KMS-11 (cell line): Measurements from ENCODE around the gene RBFOX2.
A peak's percentile ranks its signal among the peaks of the same experiment; 100 is the strongest.

Experiments used
- H2AFZ ChIP-seq: fragments of 200-600 bp; sonication (generic); 2 replicates; pipeline ENCODE4 v1.6.1; 2016; ENCODE audit warnings: antibody characterized with exemption, mixed run types, low read depth
- H3K27ac ChIP-seq: fragments of 200-600 bp; sonication (generic); 2 replicates; pipeline ENCODE4 v1.6.1; 2016; ENCODE audit warnings: mild to moderate bottlenecking, mixed run types
- H3K27me3 ChIP-seq: fragments of 200-600 bp; sonication (generic); 2 replicates; pipeline ENCODE4 v1.6.1; 2017; ENCODE audit warnings: mild to moderate bottlenecking, low read depth, mixed run types, moderate library complexity; ENCODE audit not compliant: insufficient read depth
- H3K36me3 ChIP-seq: fragments of 200-600 bp; sonication (generic); 2 replicates; pipeline ENCODE4 v1.6.1; 2017; ENCODE audit warnings: mild to moderate bottlenecking, mixed run types; ENCODE audit not compliant: insufficient read depth
- H3K4me1 ChIP-seq: fragments of 200-600 bp; sonication (generic); 2 replicates; pipeline ENCODE4 v1.6.1; 2016; ENCODE audit warnings: mild to moderate bottlenecking, low read depth, mixed run types; ENCODE audit not compliant: poor library complexity, severe bottlenecking
- H3K4me2 ChIP-seq: fragments of 200-600 bp; sonication (generic); 2 replicates; pipeline ENCODE4 v1.7.0; 2016; ENCODE audit warnings: mild to moderate bottlenecking, mixed run types
- H3K4me3 ChIP-seq: fragments of 200-600 bp; sonication (generic); IDR thresholded peaks from 2 replicates; pipeline ENCODE4 v1.6.1; 2017; ENCODE audit warnings: low read depth, low read length, mixed read lengths; ENCODE audit not compliant: insufficient read depth
- H3K79me2 ChIP-seq: fragments of 200-600 bp; sonication (generic); 2 replicates; pipeline ENCODE4 v1.6.1; 2016; ENCODE audit warnings: low read depth, mixed run types; ENCODE audit not compliant: insufficient read depth
- H3K9ac ChIP-seq: fragments of 200-600 bp; sonication (generic); 2 replicates; pipeline ENCODE4 v1.6.1; 2016; ENCODE audit warnings: mild to moderate bottlenecking, mixed run types
- H4K20me1 ChIP-seq: fragments of 200-600 bp; sonication (generic); 2 replicates; pipeline ENCODE4 v1.6.1; 2016; ENCODE audit warnings: mild to moderate bottlenecking, mixed run types; ENCODE audit not compliant: insufficient read depth
- CTCF ChIP-seq: fragments of 200-600 bp; sonication (generic); conservative IDR thresholded peaks from 2 replicates; pipeline ENCODE4 v1.6.1; 2017; ENCODE audit warnings: low read depth, mild to moderate bottlenecking, antibody characterized with exemption, low read length, moderate library complexity, mixed read lengths

RBFOX2 gene

DNA sequence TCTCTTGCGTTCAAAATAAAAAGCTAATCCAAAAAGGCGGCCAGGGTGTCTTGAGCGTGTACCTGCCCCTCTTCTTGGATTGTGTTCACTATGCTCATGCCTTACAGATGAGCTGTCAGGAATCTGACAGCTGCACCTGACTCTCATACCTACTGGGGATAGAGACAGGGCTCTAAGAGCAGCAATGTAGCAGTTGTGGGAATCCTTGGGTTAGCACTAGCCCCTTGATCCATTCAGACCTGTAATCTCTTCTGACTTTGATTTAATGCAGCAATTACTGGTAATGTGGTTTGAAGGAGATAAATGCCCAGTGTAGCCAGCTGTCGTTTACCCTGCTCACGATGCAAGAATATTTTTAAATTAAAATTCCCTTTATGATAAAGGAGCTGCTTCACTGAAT is 165.2 kb downstream of the RBFOX2 start:
- Histone ChIP-seq H3K27me3 (no peaks in the 10 kb centered on the region), H4K20me1 (no peaks in the 10 kb centered on the region), H3K4me2 (no peak overlapping the region), H2AFZ (no peak overlapping the region), H3K27ac (no peak overlapping the region), H3K36me3 (no peaks in the 10 kb centered on the region), H3K79me2 (no peaks in the 10 kb centered on the region), H3K4me3 (no peak overlapping the region), H3K4me1 (peaks cover 65% of the 10 kb centered on the region), H3K9ac (no peak overlapping the region)
- no peak for TF ChIP-seq CTCF

GRCh38 chr22:35862697-35863096 is 165.9 kb downstream of the RBFOX2 start:
- H3K4me2 ChIP-seq, result no peak overlapping the region
- H4K20me1 ChIP-seq, result no peaks in the 10 kb centered on the region
- H3K36me3 ChIP-seq, result no peaks in the 10 kb centered on the region
- no peak overlapping the region for H2AFZ ChIP-seq
- no peak for TF ChIP-seq CTCF
- no peak overlapping the region for H3K4me3 ChIP-seq
- H3K27ac ChIP-seq, result no peak overlapping the region
- no peaks in the 10 kb centered on the region for H3K27me3 ChIP-seq
- peaks cover 70% of the 10 kb centered on the region for H3K4me1 ChIP-seq
- no peak overlapping the region for H3K9ac ChIP-seq
- no peaks in the 10 kb centered on the region for H3K79me2 ChIP-seq

GRCh38 chr22:35861451-35861850 is 167.2 kb downstream of the RBFOX2 start:
- peak overlapping the region; percentile 69 for H3K4me2 ChIP-seq
- no peaks in the 10 kb centered on the region for H3K79me2 ChIP-seq
- TF ChIP-seq CTCF, result no peak
- H3K27ac ChIP-seq, result peak overlapping the region; percentile 71
- H4K20me1 ChIP-seq, result no peaks in the 10 kb centered on the region
- no peaks in the 10 kb centered on the region for H3K27me3 ChIP-seq
- peaks cover 72% of the 10 kb centered on the region for H3K4me1 ChIP-seq
- no peaks in the 10 kb centered on the region for H3K36me3 ChIP-seq
- H3K4me3 ChIP-seq, result no peak overlapping the region
- peak overlapping the region; percentile 22; the same call in 1 of the 2 replicates for H3K9ac ChIP-seq
- peak overlapping the region; percentile 35; the same call in 1 of the 2 replicates for H2AFZ ChIP-seq

DNA sequence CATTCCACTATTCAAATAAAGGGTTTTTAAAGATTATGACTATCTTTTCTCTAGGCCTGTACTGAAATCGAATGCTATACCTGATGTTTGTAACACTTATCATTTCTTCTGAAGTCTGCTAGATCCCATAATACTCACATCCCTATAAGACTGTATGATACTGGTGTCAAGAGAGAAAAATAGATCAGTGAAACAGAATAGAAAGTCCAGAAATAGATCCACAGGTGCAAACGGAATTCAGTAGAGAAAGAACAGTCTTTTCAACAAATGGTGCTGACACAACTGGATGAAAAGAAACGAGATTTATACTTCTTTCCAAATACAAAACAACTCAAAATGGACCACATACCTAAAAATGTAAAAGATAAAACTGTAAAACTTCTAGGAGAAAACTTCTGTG is 167.8 kb downstream of the RBFOX2 start:
- H3K79me2 ChIP-seq, result no peaks in the 10 kb centered on the region
- H3K9ac ChIP-seq, result peak overlapping the region; percentile 22; the same call in 1 of the 2 replicates
- no peaks in the 10 kb centered on the region for H3K36me3 ChIP-seq
- H3K4me2 ChIP-seq, result peak overlapping the region; percentile 69
- peak overlapping the region; percentile 35; the same call in 1 of the 2 replicates for H2AFZ ChIP-seq
- H3K27me3 ChIP-seq, result no peaks in the 10 kb centered on the region
- H4K20me1 ChIP-seq, result no peaks in the 10 kb centered on the region
- H3K4me3 ChIP-seq, result no peak overlapping the region
- peaks cover 72% of the 10 kb centered on the region for H3K4me1 ChIP-seq
- peak overlapping the region; percentile 71 for H3K27ac ChIP-seq
- no peak for TF ChIP-seq CTCF
